GM21423 (cell line): ENCODE results near the gene ATP5F1D.

Source experiments
- ATAC-seq: cut with Tn5 transposase; IDR thresholded peaks from one replicate; pipeline ENCODE4 v1.9.1; 2021; ENCODE audit warnings: mild to moderate bottlenecking, moderate library complexity; ENCODE audit not compliant: unreplicated experiment

The ATP5F1D gene

DNA sequence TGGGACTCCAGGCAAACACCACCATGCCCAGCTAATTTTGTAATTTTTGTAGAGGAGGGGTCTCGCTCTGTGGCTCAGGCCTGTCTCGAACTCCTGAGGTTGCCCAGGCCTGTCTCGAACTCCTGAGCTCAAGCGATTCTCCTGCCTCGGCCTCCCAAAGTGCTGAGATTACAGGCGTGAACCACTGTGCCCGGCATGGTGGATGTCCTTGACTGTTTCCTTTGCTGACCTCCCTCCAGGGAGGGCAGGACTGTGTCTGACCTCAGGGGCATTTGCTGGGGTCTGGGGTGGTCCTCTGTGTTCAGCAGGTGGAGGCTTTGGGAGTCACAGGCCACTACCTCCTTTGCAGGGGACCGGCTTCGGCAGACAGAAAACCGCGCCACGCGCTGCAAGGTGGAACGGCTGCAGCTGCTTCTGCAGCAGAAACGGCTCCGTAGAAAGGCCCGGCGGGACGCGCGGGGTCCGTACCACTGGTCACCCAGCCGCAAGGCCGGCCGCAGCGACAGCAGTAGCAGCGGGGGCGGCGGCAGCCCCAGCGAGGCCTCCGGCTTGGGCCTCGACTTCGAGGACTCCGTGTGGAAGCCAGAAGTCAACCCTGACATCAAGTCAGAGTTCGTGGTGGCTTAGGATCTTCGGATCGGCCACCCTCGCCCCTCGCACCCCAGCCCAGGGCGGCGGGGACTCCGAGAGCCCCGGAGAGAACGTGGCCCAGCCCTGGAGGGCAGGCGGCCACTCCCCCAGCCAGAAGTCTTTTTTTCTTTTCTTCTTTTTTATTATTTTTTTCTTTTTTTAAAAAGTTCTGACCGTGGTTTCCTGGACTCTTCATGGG lies 15.3 kb downstream of the ATP5F1D start:
- no peak for ATAC-seq

DNA sequence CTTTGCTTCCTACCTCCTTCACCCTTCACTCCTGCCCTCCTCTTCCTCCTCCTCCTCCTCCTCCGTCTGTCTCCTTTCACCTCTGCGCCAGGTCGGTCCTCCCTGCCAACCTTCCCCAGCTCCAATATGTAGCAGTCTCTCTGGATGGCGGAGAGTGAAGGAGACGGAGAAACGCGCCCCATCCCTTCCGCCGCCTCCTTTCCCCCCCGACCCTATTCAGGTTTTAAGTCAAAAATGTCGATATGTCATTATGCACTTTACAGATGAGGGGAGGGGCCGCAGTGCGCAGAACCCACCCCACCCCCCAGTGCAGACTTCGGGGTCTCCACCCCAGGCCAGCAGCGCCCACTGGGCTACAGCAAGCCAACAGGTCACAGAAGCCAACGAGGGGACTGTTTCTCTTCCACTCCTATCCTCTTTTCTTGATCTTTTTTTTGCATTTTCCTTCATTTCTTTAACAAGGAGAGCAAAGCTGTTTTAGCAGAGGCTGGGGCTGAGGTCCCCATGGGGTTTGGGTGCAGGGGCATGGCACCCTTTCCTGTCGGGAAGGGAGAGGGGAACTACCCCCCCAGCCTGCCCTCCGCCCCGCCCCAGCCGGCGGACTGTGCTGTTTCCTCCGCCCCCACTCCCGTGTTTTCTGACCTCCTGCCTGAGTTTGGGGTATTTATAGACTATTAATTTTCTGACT lies 16.1 kb downstream of the ATP5F1D start:
- no peak for ATAC-seq

DNA sequence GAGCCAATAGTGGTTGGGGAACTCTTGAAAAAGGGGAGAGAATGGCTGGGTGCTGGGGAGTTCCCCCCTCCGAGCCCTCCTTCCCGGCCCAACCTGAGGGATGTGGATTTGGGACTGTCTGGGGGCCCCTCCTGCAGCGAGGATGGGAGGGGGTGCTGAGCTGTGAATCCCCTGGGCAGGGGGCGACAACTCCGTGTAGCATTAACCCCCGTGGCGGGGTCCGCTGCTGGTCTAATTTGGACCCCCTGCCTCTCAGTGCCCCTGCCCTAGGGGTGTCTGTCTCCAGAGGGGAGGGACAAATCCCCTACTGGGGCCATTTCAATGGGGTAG lies 16.6 kb downstream of the ATP5F1D start:
- no peak for ATAC-seq

DNA sequence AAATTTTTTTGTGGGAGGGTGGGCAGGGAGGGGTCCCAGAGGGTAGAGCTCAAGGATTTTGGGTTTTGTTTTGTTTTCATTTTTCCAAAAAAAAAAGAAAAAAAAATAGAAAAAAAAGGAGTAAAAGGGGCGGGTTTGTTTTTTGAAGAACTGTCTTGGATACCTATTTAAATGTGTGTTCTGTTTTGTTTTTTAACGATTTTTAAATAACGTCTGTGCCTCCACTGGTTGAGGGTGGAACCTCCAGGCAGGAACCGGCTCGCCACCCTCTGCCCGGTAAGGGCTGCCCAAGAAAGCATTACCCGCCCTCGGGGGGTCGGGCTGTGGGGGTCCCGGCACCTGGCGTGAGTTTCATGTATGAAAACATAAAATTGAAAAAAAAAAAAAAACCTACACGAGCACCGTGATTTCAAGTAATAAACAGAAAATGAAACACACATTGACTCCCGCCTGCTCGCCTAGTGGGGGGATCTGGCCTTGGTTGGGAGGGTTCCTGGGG lies 17.2 kb downstream of the ATP5F1D start:
- no peak for ATAC-seq

DNA sequence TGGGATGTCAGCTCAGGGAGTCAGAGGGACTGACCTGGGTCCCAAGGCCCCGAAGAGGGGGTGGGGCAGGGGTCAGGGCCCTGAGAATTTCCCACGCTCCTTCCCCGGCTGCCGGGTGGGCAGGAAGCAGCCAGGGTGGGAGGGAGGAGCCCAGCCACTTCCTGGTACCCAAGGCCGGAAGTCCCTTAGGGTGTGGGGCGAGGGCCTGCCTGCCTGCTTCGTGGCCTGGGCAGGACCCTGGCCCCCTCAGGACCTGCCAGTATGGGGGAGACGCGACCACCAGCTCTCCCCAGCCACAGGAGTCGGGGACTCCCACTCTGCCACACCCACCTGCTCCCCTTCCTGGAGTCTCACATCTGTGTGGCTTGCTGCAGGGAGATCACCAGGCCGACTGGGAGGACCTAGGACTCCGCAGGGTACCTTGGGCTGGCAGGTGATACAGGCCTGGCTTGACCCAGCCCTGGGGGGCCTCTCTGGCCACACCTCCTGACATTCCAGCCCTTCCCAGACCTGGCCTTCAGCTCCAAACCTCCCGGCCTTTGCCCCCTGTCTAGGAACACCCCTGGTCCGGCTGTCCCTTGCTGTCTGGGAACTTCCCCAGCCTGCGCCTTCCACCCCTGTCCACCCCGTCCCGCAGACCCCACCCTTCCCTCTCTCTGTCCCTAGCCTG lies 17.8 kb downstream of the ATP5F1D start:
- peak; percentile 30 for ATAC-seq

DNA sequence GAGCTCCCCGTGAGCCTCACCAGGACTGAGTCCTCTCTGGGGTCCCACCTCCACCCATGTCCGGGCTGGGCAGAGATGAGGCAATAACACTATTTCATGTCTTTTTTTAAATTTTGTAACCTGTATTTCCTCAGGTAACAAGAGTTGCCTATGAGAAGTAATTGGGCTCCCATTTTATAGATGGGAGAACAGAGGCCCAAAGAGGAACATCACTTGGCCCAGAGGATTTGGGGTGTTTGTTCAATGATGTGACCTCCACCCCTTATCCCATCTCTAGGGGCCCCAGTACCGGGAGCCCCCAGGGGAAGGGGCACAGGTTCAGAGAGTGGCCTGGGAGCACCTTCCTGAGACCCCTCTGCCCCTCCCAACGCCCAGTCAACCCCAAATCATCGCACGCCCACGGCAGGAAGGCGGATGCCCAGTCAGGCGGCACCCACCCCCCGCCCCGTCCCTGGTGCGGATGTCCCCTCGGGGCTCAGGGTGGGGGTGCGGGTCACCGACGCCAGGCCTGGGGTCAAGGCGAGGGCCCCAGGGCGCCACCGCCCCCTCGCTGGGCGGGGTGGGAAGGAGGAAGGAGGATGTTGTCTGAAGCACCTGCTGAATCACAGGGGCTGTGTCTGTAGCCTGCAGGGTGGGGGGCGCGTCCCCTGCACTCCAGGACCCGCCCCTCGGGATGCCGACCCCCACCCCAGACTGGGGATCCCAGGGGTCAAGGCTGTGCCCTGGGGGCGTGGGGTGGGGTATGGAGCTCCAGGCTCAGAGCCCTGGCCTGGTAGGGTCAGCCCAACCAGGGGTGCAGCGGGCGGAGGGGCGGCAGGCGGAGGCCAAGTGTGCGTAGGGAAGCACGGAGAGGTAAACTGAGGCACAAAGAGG lies 18.6 kb downstream of the ATP5F1D start:
- ATAC-seq = peak; percentile 20

DNA sequence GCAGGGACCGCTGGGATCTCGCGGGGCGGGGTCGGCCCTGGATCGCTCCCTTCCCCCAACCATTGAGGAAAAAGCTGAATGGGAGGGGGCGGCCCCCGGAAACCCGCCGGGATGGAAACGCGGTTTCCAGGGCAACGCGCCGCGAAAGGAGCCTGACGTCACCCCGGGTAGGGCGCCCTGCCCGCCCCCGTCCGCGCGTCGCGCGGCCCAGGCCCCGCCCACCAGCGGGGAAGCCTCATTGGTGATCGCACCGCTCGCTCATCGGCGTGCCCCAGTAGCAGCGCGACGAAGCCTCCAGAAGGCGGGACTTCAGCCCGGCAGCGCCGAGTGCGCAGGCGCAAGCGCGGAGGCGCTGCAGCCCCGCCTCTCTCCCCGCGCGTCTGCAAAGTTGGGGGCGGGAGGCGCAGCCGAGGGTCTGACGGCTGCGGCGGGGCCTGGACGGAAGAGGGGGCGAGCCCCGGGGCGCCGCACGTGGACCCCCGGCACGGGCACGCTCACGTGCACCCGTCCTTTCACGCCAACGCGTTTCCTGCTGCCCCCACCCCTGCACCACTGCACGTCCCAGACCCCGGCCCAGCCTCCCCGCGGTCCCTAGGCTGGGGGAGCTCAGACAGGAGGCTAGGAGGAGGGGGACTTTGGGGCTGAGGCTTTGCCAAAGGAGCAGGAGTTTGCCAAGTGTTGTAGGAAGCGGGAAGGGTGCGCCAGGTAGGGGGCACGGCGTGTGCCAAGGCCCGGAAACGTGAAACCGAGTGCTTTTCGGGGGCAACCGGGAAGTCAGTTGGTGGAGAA lies 19.4 kb downstream of the ATP5F1D start:
- peak; percentile 51 for ATAC-seq

DNA sequence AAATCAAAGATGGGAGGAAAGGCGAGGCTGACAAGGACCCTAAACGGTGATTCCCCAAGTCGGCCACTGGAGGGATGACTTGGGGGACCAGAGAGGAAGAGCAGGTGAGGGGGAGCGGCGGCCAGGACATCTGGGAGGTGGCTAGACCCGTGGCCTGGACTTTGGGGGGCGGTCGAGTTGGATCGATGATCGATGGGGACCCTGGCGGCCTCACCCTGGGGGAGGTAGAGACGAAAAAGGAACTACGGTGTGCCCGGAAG lies 19.9 kb downstream of the ATP5F1D start:
- no peak for ATAC-seq

DNA sequence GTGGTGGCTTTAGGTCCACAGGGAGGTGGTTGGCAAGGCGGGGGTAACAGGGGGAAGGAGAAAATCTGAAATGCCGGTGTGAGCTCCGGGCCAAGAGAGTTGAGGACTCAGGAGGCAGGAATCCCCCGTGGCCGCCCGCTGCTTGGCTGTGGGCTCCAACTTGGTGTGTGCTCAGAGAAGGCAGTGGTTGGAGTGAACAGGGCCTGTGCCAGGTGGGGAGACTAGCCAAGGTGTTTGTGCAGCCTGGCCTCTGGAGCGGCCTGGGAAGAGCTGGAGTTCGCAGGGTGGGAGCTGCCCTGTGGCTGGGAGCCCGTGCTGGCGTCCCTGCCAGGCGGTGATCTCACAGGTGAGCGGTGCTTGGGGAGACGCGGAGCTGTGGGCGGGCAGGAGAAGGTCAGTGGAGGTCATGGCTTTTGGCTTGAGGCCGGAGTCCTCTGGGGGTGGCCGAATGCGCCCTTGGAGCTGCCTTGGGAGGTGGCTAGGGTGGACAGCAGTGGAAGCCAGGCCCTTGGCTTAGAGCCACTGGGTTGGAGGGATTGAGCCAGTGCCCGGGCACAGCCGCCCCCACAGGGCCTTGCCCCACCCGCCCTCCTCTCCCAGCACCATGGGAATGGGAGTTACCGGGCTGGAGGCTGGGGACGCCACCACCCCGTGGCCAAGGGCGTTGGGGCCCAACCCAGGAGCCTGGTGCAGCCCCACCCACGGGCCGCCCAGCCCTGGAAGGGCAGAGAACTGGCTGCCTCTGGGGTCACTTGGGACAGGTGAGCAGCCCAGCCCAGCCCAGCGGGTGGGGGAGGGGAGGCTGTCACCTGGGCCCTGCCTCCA lies 20.5 kb downstream of the ATP5F1D start:
- ATAC-seq = no peak

DNA sequence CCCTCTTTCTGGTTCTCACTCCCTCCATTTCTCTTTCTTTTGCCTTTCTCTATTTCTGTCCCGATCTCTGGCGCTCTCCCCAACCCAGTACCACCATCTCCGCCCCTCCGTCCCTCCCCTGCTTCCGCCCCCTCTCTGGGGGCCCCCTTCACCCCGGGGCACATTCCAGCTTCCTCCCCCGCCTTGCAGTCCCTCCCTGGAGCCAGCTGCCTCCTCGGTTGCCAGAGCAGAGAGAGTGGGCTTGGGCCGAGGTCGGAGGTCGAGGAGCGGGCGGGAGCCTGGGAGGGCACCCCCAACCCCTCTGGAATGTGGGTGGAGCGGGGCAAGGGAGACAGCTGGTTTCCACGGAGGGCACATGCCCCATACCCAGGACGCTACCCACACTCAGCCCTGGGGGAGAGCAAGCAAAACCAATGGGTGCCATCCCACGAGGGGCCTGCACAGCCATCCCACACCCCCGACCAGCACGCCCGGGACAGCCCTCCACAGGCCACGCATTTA lies 21.1 kb downstream of the ATP5F1D start:
- no peak for ATAC-seq

DNA sequence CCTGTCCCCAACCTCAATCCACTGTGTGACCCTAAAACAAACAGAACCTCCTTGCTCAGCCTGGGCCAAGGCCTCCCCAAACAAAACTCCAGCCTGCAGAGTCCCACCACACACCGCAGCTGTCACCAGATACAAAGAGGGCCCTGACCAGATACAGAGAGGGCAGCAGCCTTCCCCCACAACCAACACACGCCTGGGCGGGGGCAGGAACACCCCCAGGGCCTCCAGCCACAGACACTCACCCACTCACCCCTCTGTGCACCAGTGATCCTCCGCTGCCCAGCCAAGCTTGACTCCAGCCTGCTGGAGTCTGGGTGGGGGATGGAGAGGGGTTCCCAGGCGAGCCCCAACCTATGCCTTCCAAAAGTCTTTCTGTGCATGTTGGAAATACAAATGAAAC lies 21.6 kb downstream of the ATP5F1D start:
- ATAC-seq = no peak

DNA sequence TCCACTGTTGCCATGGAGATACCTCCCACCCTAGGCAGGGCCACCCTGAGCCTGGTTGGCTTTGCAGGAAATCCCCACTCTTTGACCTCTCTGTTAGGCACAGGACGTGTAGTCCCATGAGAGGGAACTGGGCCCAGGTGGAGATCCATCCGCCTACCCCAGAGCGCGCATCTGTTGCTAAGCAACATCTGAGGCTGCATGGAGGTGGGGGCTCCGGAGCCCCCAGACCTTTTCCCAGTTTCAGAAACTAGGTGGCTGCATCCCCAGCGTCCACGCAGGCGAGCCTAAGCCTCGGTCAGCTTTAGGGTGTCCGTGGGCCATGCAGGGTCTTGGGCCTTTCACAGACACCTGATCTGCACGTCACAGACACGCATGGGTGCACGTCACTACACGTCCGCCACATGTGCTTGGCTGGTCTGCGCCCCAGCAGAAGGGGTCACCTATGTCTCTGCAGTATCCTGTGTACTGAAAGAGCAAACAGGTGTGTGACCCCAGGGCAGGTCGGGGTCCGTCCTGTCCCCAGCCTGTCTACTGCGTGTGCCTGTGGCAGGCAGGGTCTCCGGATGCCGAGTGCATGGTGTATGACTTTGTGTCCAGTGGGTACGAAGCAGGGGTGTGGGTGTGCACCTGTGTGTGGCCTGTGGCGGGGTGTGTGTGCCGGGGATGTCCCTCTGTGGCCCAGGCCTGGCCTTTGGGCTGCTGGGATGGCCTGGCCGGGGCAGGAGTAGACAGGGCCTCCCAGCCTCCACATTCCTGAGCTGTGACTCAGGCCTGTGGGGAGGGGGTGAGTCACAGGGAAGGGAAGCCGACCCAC lies 23.5 kb downstream of the ATP5F1D start:
- ATAC-seq = no peak

DNA sequence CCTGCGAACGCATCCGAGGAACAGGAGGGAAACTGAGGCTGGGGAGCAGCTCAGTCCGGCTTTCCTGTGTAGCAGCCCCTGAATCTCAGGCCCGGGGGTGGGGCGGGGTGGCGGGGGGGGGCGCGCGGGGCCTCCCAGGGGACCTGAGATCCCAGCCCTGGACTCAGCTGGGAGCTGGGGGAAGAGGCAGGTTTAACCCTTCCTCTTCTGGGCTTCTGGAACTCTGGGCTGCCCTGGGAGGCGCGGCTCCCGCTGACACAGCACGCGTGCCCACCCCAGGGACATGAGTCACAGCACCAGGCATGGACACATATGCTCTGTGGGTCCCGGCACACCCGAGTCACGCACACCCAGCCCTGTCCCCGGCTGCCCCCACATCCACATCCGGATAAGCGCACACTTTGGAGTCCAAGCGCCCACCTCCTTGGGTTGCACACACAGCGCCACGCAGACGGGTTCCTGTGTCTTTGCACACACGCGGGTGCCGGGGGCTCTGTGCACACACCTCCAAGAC lies 24.1 kb downstream of the ATP5F1D start:
- no peak for ATAC-seq

DNA sequence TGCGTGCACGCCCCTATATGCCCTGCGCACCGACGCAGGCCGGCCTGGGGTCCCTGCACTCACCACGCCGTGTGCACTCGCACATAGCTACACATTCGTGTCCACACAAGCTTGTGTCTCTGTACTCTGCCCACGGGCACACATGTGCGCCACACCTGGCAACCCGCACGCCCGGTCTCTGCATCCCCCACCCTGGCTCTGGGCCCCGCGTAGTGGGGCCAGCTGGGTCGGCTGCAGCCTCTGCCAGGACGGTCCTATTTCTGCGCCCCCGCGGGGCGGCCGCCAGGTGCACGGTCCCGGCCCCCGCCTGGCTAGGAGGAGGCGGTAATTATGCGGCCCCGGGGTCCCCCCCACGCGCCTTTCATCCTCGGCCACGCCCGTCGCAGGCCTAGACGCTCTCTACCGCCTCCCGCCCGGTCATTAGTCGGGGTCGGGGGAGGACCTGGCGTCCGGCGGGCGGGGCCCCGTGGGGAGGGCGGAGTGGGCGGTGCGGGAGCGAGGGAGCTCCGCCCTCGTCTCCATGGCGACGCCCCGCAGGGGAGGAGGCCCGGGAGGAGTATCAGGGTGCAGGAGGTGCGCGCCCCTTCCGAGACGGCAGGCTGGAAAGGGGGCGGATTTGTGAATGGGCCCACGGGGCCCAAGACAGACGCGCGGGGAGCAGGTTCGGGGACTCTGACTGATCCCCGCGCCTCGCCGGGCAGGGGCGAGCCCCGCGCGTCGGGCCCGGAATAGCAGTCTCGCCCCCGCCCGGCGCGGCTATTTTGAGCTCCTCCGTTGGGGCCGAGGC lies 24.8 kb downstream of the ATP5F1D start:
- ATAC-seq = peak; percentile 24

DNA sequence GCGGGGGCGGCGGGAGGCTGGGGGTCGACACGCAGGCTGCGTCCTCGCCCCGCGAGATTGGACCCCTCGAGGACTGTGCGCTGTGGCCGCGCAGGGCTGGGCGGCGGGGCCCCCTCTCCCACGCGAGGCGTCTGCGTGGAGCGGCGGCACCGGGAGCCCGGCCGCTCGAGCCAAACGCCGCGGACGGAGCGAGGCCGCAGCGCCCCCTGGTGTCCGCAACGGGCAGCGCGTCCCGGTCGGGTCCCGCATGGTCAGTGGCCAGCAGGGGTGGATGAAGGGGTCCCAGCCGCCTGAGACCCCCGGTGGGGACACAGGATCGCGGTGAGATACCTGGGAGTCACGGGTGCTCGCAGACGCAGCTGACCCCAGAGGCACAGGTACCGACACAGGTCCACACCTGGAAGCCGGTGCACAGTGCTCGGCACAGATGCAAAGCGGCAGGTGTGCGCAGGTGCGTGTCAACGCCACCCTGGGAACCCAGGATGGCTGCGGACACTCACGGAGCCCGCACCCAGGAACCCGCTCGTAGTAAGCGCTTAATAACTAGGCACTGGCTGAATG lies 25.4 kb downstream of the ATP5F1D start:
- peak; percentile 11 for ATAC-seq

DNA sequence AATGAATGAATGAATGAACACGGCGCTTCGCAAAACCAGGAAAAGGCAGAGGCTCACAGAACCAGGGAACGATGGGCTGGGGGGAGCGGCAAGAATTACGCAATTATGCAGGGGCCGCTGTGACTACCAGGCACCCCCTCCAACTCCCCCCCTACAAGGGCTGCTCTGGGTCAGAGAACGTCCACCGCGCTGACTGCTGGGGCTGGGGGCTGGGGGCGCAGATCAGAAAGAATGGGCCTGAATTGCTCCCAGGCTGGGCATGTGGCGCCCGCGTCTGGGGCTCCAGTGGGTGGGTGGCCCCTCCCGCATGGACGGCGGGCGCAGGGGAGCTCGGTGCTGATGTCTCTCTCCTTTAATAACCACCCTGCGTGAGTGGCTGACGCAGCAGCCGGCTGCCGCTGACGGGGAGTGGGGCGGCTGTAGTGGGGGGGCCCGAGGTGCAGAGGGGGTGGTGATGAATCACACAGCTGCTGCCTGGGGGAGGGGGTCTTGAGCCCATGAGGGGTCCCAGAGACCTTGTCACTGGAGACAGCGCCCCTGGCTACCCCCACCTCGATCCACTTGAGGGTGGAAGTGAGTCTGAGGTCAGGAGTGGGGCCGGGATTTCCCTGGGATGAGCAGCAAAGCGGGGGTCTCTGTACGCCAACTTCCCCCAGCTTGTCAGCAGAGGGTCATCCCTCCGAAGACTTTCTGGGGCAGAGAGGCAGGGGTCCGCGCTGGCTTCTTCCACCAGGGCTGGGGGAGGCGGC lies 26.1 kb downstream of the ATP5F1D start:
- ATAC-seq = no peak
